Adrenal gland (tissue), 12 donors: ENCODE measurements around the gene SLC24A3. TPM values are rescaled to one million over a fixed set of nuclear protein-coding genes. Genes with fewer than 3 reads are reported as not detected.
A peak's percentile ranks its signal among the peaks of the same experiment; 100 is the strongest.

ENCODE experiments used
- DNase-seq, 7 donors: peaks; one replicate each; pipeline ENCODE4 v3.0.0-alpha.2; 2019 to 2020
- H3K27ac ChIP-seq, 5 donors: fragments of 200-600 bp; sonication (generic) in 4 of 5; 1 replicate in 3 of 5; 2 replicates in 2 of 5; pipeline versions ENCODE4 v1.5.1 to v1.8.0; 2016 to 2020; ENCODE audit warnings: mild to moderate bottlenecking in 1 of 5
- H3K27me3 ChIP-seq: fragments of 200-600 bp; 2 replicates; pipeline ENCODE4 v1.8.0; 2021
- H3K36me3 ChIP-seq, 2 donors: fragments of 200-600 bp; replicated peaks in 1 of 2; 1 replicate in 1 of 2; 2 replicates in 1 of 2; pipeline versions ENCODE4 v1.5.1 to v1.8.0; 2018 to 2022
- H3K4me1 ChIP-seq, 2 donors: fragments of 200-600 bp; replicated peaks in 1 of 2; 1 replicate in 1 of 2; 2 replicates in 1 of 2; pipeline versions ENCODE4 v1.5.1 to v1.8.0; 2018 to 2021
- H3K4me3 ChIP-seq, 4 donors: fragments of 200-600 bp; sonication (generic) in 3 of 4; one replicate each; pipeline ENCODE4 v1.5.1; 2016 to 2018
- H3K9me3 ChIP-seq, 3 donors: fragments of 200-600 bp; sonication (generic) in 1 of 3; replicated peaks in 1 of 3; 1 replicate in 2 of 3; 2 replicates in 1 of 3; pipeline versions ENCODE4 v1.5.1 to v1.8.0; 2016 to 2021
- POLR2A ChIP-seq, 2 donors: fragments of 450-650 bp; IDR thresholded peaks; one replicate each; pipeline ENCODE4 v1.6.1; 2017; ENCODE audit warnings: antibody characterized with exemption in 2 of 2, mild to moderate bottlenecking in 2 of 2, moderate library complexity in 1 of 2
- WGBS, 4 donors: extraction: QIAGEN DNeasy Blood & Tissue Kit in 2 of 4; methylation state at CpG; one replicate each; pipeline versions ENCODE4 v1.1.5 to v1.1.7; 2013 to 2017; 5-methylcytosine and 5-hydroxymethylcytosine counted together
- intact Hi-C, 2 donors: fragments of 100-400 bp; cut with DNase I; formaldehyde crosslinking; loops; one replicate each; pipeline versions ENCODE4 v1.14.1 to v1.15.0; 2022 to 2023
- polyA plus RNA-seq, 3 donors: library from polyadenylated mRNA; stranded (reverse); fragments of 200-250 nt in 2 of 3; fragments of 350-450 nt in 1 of 3; fragmentation: Illumina TruSeq in 1 of 3; extraction: RNeasy Lipid Tissue Mini Kit (QIAGEN cat#74804) in 1 of 3; gene quantifications; one replicate each; pipeline ENCODE4 v1.2.3, GENCODE V29; 2013 to 2014
- total RNA-seq, 9 donors: library from RNA; depleted of rRNA in 4 of 9; stranded (reverse); fragments of >200 nt in 4 of 9; fragments of 120-200 nt in 1 of 9; fragmentation: NEBNext Ultra II Directional in 1 of 9; extraction: Animal tissue kit (Norgen Biotek cat#: 25700) in 1 of 9; gene quantifications; one replicate each; pipeline versions ENCODE4 v1.1.0 to v1.2.4, GENCODE V29; 2013 to 2023
- TF ChIP-seq, protein P1 (sequence below), 6 experiments: fragments of 450-650 bp in 4 of 6; fragments of 200-600 bp in 2 of 6; sonication (generic) in 1 of 6; IDR thresholded peaks; 1 replicate in 5 of 6; 2 replicates in 1 of 6; pipeline versions ENCODE4 v1.5.1 to v1.8.0; 2016 to 2021; ENCODE audit warnings: antibody characterized with exemption in 6 of 6, mild to moderate bottlenecking in 2 of 6, moderate library complexity in 1 of 6
- donor health status: healthy with polysubstance abuse.
- donor health status: Bipolar disorder and iron deficiency.
- donor health status: DM: yes; HTN: yes; CAD: no.
- donor health status: DM: no; HTN: no; CAD: no.
- donor health status: DM: no; HTN: no; CAD: no.
- donor health status: DM: yes; HTN: yes; CAD: no.

The SLC24A3 gene
- total and polyA plus RNA-seq, 12 donors = 0.89 to 44.4 (median 2.7) TPM

DNA sequence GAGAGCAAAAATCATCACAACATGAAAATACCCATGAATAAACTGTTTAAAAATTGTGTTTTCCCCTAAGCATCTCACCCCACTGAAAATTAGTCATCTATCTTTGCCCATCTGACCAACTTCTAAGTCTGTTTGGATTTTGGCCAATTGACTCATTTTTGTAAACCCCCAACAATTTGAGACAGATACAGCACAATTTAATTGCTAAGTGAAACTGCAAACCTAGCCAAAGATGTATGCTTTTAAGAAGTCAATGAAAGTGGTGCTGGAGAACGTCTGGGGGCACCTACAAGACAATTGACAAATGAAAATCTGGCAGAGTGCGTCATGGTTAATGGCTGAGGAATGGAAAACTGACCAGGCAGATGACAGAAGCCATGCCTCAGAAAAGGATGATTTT is 30.9 kb upstream of the SLC24A3 start:
- H3K27me3 ChIP-seq = no peaks in the 10 kb centered on the region

DNA sequence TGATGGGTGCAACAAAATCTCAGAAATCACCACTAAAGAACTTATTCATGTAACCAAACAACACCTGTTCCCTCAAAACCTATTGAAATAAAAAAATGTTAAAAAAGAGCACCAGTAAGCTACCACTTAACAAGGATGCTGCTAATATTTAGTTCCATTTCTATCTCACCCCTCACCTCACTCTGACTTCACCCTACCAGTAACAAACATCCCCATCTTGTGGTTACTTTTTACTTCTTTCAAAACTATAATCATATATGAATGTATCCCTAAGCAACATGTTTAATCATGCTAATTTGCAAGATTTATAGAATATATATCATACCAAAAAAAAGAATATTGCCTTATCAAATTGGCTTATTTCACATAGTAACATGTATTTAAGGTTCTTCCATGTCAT is 27.4 kb upstream of the SLC24A3 start:
- H3K27ac ChIP-seq = no peak overlapping the region
- intact Hi-C loops = no loop called here
- no peaks in the 10 kb centered on the region for H3K9me3 ChIP-seq
- H3K4me1 ChIP-seq = no peaks in the 10 kb centered on the region
- TF ChIP-seq, protein P1, sequence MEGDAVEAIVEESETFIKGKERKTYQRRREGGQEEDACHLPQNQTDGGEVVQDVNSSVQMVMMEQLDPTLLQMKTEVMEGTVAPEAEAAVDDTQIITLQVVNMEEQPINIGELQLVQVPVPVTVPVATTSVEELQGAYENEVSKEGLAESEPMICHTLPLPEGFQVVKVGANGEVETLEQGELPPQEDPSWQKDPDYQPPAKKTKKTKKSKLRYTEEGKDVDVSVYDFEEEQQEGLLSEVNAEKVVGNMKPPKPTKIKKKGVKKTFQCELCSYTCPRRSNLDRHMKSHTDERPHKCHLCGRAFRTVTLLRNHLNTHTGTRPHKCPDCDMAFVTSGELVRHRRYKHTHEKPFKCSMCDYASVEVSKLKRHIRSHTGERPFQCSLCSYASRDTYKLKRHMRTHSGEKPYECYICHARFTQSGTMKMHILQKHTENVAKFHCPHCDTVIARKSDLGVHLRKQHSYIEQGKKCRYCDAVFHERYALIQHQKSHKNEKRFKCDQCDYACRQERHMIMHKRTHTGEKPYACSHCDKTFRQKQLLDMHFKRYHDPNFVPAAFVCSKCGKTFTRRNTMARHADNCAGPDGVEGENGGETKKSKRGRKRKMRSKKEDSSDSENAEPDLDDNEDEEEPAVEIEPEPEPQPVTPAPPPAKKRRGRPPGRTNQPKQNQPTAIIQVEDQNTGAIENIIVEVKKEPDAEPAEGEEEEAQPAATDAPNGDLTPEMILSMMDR (IDR thresholded peaks at IDR 0.05) = no peak
- no peak for TF ChIP-seq POLR2A (IDR thresholded peaks at IDR 0.05)
- no peak for DNase-seq
- H3K4me3 ChIP-seq = no peak overlapping the region
- H3K27me3 ChIP-seq = no peaks in the 10 kb centered on the region
- H3K36me3 ChIP-seq = no peaks in the 10 kb centered on the region

More for the DNA sequence above, 30.9 kb upstream of the SLC24A3 start:
- intact Hi-C loops = no loop called here
- Histone ChIP-seq H3K9me3 (no peaks in the 10 kb centered on the region), H3K36me3 (no peaks in the 10 kb centered on the region), H3K4me1 (no peaks in the 10 kb centered on the region), H3K27ac (no peak overlapping the region), H3K4me3 (no peak overlapping the region)
- 47 to 61% (median 54%) methylated on average over 2 of the region's 2 CpGs for WGBS, 4 donors
- TF ChIP-seq, protein P1 (IDR thresholded peaks at IDR 0.05) = no peak
- no peak for TF ChIP-seq POLR2A (IDR thresholded peaks at IDR 0.05)
- DNase-seq = no peak

DNA sequence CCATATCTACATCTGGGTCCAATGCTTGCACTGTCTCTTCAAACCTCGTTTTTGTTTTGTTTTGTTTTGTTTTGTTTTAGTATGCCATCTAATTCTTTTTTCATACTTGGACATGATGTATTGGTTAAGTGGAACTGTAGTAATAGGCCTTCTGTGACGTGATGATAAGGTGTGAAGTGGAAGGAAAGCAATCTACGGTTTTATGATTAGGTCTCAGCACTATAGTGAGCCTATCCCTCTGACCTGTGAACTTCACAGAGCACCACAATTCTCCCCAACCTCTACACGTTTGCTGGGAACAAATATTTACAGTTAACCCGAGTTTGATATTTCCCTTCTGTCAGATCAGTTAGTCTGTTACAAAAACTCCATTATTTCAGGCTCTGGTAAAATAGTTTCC is 19.1 kb upstream of the SLC24A3 start:
- whole genome bisulfite sequencing, 4 donors = 39 to 54% (median 46%) methylated on average over 5 of the region's 5 CpGs
- DNase-seq = no peak
- no peaks in the 10 kb centered on the region for H3K9me3 ChIP-seq
- no peaks in the 10 kb centered on the region for H3K27me3 ChIP-seq
- TF ChIP-seq, protein P1 (IDR thresholded peaks at IDR 0.05) = no peak
- TF ChIP-seq POLR2A (IDR thresholded peaks at IDR 0.05) = no peak
- intact Hi-C loops = no loop called here
- no peaks in the 10 kb centered on the region for H3K4me1 ChIP-seq
- H3K36me3 ChIP-seq = no peaks in the 10 kb centered on the region
- H3K4me3 ChIP-seq = no peak overlapping the region
- no peak overlapping the region for H3K27ac ChIP-seq

DNA sequence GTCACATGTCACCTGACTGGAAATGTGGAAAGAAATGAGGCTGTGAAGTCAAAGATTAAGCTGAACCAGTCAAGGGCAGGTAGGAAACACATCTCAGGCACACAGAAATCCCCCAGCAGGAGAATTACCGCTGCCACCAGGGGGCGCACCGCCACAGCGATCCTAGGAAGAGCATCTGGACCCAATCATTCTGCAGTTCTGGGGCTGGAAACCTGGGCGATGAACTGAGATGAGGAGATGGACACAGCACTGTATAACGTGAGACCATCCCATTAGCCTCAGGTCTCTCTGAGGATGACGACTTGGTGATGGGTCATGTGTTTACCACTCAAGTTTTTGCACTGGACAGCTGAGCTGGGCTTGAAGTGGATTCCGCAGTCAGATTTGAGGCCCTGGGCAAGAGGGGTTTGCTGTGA is 6.5 kb upstream of the SLC24A3 start:
- DNase-seq = peak; percentile 63 to 87 (median 78)
- intact Hi-C loops = loop anchor here (2.0 to 10.0 kb wide), 4 partner anchors 301 to 456 kb away; no protein-coding TSS in a partner anchor
- WGBS, 4 donors = 0 to 17% (median 14%) methylated on average over 7 to 8 of the region's 8 CpGs
- Histone ChIP-seq H3K9me3 (no peaks in the 10 kb centered on the region), H3K4me3 (no peak overlapping the region), H3K4me1 (no peaks in the 10 kb centered on the region), H3K36me3 (no peaks in the 10 kb centered on the region), H3K27ac (no peak overlapping the region), H3K27me3 (peaks cover 5% of the 10 kb centered on the region)
- no peak for TF ChIP-seq POLR2A (IDR thresholded peaks at IDR 0.05)
- TF ChIP-seq, protein P1 (IDR thresholded peaks at IDR 0.05) = peak; percentile 80 to 94 (median 88)
